ENCODE results near the gene ZNF300. TPM values are rescaled to one million over a fixed set of nuclear protein-coding genes. Genes with fewer than 3 reads are reported as not detected.

The ZNF300 gene
- total RNA-seq, 1 donor from 2014 or later: 18.6 TPM

- TF ChIP-seq CTCF (IDR thresholded peaks at IDR 0.05; ENCODE audit: unreplicated experiment): no peak
- Mint-ChIP-seq H3K9me3 (ENCODE audit: low read depth) (peaks cover 54% of the 10 kb centered on the region), H3K27me3 (no peaks in the 10 kb centered on the region), H3K36me3 (ENCODE audit: insufficient read depth) (peaks cover 3% of the 10 kb centered on the region), H3K4me1 (ENCODE audit: low read depth) (no peaks in the 10 kb centered on the region), H3K4me3 (ENCODE audit: low read depth) (no peak overlapping the region), H3K27ac (no peak overlapping the region)
- DNase-seq (ENCODE audit: low spot score, unreplicated experiment): no peak
These were observed 26.7 kb upstream of the ZNF300 start for GRCh38 chr5:150931368-150931965.

- H3K27ac Mint-ChIP-seq: no peak overlapping the region
- no peaks in the 10 kb centered on the region for H3K27me3 Mint-ChIP-seq
- no peaks in the 10 kb centered on the region for H3K4me1 Mint-ChIP-seq (ENCODE audit: low read depth)
- no peak for TF ChIP-seq CTCF (IDR thresholded peaks at IDR 0.05; ENCODE audit: unreplicated experiment)
- H3K36me3 Mint-ChIP-seq (ENCODE audit: insufficient read depth): no peaks in the 10 kb centered on the region
- DNase-seq (ENCODE audit: low spot score, unreplicated experiment): no peak
- H3K4me3 Mint-ChIP-seq (ENCODE audit: low read depth): no peak overlapping the region
- H3K9me3 Mint-ChIP-seq (ENCODE audit: low read depth): peaks cover 46% of the 10 kb centered on the region
These were observed 13.8 kb upstream of the ZNF300 start for GRCh38 chr5:150918613-150919012.

GRCh38 chr5:150912312-150912814 is 7.6 kb upstream of the ZNF300 start:
- H3K4me1 Mint-ChIP-seq (ENCODE audit: low read depth): no peaks in the 10 kb centered on the region

DNA sequence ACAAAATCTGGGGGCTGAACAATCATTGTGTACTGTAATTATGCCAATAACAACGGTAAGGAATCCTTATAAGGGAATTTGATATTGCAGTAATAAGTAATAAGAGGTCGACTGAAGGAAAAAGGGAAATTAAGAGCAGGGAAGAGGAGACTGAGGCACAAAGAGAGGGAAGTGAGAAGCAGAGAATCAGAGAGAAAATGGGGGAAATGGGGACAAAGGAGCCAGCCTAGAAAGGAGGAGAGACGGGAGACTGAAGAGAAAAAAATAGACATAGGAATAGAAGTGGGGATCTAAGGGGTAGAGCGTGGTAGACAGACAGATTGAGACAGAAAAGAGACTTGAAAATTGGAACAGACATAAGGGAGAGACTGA is 518 bp upstream of the ZNF300 start:
- DNase-seq (ENCODE audit: low spot score, unreplicated experiment): no peak
- H3K4me1 Mint-ChIP-seq (ENCODE audit: low read depth): peaks cover 3% of the 10 kb centered on the region
- H3K4me3 Mint-ChIP-seq (ENCODE audit: low read depth): peak overlapping the region; percentile 94
- H3K36me3 Mint-ChIP-seq (ENCODE audit: insufficient read depth): peaks cover 38% of the 10 kb centered on the region
- peaks cover 51% of the 10 kb centered on the region for H3K9me3 Mint-ChIP-seq (ENCODE audit: low read depth)
- TF ChIP-seq CTCF (IDR thresholded peaks at IDR 0.05; ENCODE audit: unreplicated experiment): no peak
- no peaks in the 10 kb centered on the region for H3K27me3 Mint-ChIP-seq
- peak overlapping the region; percentile 100 for H3K27ac Mint-ChIP-seq

More at GRCh38 chr5:150912312-150912814, 7.6 kb upstream of the ZNF300 start:
- Mint-ChIP-seq H3K27me3 (no peaks in the 10 kb centered on the region), H3K4me3 (ENCODE audit: low read depth) (no peak overlapping the region), H3K27ac (no peak overlapping the region), H3K9me3 (ENCODE audit: low read depth) (peaks cover 51% of the 10 kb centered on the region), H3K36me3 (ENCODE audit: insufficient read depth) (no peaks in the 10 kb centered on the region)
- no peak for TF ChIP-seq CTCF (IDR thresholded peaks at IDR 0.05; ENCODE audit: unreplicated experiment)
- no peak for DNase-seq (ENCODE audit: low spot score, unreplicated experiment)

GRCh38 chr5:150901446-150901845 is 3.3 kb downstream of the ZNF300 start:
- no peak for TF ChIP-seq CTCF (IDR thresholded peaks at IDR 0.05; ENCODE audit: unreplicated experiment)
- Mint-ChIP-seq H3K4me3 (ENCODE audit: low read depth) (no peak overlapping the region), H3K9me3 (ENCODE audit: low read depth) (peaks cover 72% of the 10 kb centered on the region), H3K27me3 (no peaks in the 10 kb centered on the region), H3K4me1 (ENCODE audit: low read depth) (peaks cover 3% of the 10 kb centered on the region), H3K27ac (no peak overlapping the region), H3K36me3 (ENCODE audit: insufficient read depth) (peaks cover 72% of the 10 kb centered on the region)
- no peak for DNase-seq (ENCODE audit: low spot score, unreplicated experiment)

Data from progenitor cell of endocrine pancreas (in vitro differentiated cells).